GM18526 (cell line): ENCODE data around the gene MARCKS.

Experiments
- POLR2A ChIP-seq: IDR thresholded peaks from 3 replicates; pipeline ENCODE4 v1.6.1; 2011; ENCODE audit not compliant: insufficient read length; ENCODE audit errors: extremely low read depth

Gene MARCKS

GRCh38 chr6:113893451-113893850 lies 36.3 kb downstream of the MARCKS start:
- no peak for TF ChIP-seq POLR2A

DNA sequence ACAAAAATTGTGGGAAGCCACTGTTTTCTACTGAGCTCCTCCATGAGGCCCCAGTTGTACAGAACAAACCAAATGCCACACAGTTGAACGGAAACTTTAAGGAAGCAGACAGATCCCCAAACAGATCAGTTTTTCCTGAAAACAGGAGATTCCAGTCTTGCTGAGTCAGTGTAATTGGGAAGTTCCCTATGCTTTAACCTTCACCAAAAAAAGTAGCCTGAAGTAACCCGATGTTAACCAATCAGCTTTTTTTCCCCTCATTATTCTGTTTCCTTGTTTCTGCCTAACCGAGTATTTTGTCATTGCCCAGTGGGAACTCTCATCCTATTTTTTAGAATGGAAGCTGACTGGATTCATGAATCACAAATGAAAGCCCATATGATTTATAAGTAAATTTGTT lies 36.7 kb downstream of the MARCKS start:
- no peak for TF ChIP-seq POLR2A

DNA sequence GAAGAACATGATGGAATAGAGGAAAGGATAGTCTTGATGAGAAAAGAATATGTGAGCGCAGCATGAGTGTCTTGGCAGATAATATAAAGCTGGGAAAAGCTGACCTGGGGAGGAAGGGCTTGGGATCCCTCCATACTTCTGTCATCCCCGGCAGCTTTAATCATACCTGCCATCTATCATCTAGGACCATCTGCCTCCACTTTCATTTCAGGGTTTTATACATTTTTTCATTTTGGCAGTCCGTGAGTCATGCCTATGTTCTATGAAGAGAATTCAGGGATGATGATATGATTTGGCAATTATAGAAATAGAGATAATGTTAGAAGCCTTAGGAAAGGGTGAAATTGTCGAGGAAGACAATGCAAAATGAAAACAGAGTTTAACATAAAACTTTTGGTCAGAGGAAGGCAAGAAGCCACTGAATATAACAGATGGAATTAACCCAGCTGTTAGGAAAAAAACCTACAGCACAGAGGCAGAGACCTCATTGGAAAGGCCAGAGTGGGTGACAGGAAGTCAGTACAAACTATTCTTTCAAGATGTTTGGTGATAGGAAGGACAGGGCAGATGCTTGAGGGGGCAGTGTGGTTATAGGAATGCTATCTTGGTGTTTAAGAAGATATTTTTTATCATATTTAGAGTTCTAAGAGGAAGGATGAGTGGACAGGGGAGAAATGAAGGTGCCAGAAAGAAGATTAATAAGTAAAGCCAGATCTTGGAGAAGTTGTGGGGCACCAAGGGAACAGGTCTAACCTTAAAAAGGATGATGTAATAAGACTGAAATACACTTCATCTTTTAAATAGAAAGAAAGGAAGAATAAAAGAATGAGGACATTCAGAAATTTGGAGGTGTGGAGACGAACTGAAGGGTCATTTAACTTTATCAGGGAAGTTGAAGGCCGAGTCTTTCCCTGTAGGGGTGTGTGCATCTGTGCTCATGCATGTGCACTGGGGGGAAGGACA lies 37.8 kb downstream of the MARCKS start:
- TF ChIP-seq POLR2A: no peak

DNA sequence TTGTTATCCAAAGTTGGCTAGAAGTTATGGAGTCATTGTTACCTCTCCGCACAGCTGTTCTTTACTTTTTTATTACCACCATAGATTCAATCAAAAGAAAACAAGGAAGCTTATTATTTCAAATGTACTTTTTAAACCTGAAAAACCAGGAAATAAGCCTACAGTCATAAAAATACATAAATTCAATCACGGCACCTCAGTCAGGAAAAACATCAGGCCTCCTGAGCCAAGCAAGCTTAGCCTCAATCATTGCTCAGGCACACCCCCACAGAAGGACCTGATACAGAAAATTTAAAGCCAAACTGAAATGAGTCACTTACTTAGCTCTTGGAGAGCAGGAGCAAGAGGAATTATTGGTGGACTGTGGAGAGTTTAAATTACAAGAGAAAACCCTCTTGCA lies 44.3 kb downstream of the MARCKS start:
- TF ChIP-seq POLR2A: no peak

GRCh38 chr6:113903666-113904330 lies 46.7 kb downstream of the MARCKS start:
- TF ChIP-seq POLR2A: no peak

- TF ChIP-seq POLR2A: no peak
These were observed 50.1 kb downstream of the MARCKS start for GRCh38 chr6:113907102-113907815.

- no peak for TF ChIP-seq POLR2A
These were observed 51.7 kb downstream of the MARCKS start for GRCh38 chr6:113908801-113909200.

GRCh38 chr6:113909224-113909856 lies 52.2 kb downstream of the MARCKS start:
- TF ChIP-seq POLR2A: no peak
